DMS53 (cell line): ENCODE measurements around the gene OSBPL5.
"Not testable (repeated sequence)": the region's sequence is repeated elsewhere in the genome, so short reads cannot be mapped to it uniquely, and the experiment has no call there.

Experiments used
- DNase-seq: peaks from one replicate; lab custom pipeline; 2025; lab: John Stamatoyannopoulos, UW

The OSBPL5 gene

DNA sequence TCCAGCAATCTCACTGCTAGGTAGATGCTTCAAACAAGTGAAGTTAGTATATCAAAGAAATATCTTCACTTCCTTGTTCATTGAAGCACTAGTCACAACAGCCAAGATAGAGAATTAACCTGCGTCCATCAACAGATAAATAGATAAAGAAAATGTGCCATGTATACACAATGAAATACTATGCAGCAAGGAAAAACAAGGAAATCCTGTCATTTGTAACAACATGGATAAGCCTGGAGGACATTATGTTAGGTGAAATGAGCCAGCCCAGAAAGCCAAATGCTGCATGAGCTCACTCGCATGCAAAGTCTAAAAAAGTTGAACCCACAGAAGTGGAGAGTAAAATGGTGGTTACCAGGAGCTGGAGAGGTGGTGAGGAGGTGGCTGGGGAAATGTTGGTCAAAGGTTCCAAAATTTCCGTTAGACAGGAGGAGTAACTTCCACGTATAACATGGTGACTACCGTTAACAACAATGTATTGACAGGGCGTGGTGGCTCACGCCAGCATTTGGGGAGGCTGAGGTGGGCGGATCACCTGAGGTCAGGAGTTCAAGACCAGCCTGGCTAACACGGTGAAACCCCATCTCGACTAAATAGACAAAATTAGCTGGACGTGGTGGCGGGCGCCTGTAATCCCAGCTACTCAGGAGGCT is 84.3 kb downstream of the OSBPL5 start:
- no peak for DNase-seq

DNA sequence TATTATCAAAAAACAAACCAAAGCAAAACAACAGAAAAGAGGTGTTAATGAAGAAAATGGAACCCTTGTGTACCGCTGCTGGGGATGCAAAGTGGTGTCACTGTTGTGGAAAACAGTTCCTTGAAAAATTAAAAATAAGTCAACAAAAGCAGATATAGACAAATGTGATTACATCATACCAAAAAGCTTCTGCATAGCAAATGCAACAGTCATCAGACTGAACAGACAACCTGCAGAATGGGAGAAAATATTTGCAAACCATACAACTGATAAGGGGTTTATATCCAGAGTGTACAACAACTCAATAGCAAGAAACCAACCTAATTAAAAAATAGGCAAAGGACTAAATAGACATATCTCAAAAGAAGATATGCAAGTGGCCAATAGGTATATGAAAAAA is 85.0 kb downstream of the OSBPL5 start:
- no peak for DNase-seq

DNA sequence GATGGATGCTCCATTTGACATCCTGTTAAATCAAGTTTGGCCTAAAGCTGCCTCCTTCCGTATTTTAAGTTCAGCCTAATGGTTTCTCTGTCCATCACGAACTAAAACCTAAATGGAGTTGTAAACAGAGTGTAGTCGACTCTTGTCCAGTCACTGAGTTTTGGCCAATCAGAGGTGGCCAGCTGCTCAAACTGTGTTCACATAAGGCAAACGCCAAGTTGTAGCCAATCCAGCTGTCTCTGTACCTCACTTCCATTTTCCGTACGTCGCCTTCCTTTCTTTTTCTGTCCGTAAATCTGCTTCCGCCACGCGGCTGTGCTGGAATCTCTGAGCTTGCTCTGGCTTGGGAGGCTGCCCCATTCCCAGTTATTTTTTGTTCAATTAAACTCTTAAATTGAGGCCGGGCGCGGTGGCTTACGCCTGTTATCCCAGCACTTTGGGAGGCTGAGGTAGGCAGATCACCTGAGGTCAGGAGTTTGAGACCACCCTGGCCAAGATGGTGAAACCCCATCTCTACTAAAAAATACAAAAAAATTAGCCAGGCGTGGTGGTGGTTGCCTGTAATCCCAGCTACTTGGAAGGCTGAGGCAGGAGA is 87.2 kb downstream of the OSBPL5 start:
- no peak for DNase-seq

DNA sequence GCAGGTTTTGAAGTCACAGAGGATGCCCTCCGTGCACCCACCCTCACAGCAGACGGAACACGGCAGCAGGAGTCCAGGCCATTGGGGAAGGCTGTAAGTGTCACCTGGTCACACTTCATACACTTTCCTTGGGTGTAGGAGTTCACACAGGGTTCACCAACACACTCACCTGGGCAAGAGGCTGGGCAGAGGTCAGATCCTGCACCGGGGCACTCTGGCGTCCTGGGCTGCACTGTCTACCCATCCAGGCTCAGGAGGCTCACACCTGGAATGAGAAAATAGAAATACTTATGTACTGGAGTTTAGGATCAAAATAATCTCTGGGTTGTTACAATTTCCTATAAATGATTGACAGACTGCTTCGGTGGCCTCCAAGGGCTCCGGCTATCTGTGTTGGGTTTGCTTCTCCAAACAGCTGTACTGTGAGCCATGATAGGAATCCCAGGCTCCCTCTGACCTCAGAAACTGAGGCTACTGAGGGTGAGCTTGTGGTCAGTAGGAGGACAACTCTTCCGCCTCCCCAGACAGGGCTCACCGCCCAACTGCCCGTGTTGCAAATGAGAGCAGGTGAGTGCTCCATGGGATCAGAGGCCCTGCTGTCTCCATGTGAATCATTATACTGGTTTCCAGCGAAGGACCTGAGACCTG is 87.8 kb downstream of the OSBPL5 start:
- DNase-seq, result no peak

DNA sequence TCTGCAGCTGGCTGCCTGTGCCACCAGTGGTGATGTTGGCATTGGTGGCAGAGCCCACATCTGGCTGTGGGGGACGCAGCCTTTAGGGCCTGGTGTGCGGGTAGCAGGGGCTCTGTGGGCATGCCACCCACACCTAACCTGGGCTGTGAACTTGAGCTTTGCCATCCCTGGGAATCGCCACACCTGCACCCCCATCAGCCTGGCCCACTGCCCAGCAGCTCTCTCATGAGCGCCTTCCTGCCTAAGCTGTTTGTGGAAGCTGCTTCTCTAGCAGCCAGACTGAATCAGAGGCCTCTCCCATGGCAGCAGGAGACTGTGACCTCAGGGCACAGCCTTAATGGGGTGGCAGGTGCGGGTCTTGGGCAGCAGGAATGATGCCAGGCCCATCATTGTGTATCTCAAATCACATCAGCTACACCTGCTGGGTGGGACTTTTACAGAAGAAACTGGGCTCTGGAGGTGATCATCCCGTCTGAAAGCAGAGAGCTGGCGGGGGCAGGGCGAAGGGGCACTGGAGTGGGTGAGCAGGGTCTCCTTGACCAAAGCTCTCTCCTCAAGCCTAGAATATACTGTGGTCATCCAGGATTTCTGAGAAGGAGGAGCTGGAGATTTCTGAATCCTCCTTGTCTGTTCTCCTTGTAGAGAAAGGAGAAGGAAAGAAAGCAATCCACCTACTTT is 90.1 kb downstream of the OSBPL5 start:
- peak; percentile 33 for DNase-seq

DNA sequence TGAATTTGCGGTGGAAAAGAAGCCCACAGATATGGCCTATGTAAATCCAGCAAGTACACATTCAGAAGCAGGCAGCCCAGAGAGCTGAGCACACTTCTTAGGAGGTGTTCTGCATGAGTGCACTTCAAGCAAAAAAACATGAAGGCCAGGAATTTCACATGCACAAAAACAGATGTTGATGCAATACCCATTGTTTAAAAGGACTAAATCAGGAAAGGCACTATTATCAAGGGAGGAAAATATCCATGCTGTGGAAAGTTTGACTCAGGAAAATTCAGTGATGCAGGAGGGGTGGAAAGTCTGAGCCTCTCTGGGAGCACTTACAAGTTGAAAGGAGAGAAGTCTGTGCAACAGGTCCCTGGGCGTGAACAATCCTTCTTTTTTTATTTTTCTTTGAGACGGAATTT is 92.1 kb downstream of the OSBPL5 start:
- DNase-seq, result no peak

DNA sequence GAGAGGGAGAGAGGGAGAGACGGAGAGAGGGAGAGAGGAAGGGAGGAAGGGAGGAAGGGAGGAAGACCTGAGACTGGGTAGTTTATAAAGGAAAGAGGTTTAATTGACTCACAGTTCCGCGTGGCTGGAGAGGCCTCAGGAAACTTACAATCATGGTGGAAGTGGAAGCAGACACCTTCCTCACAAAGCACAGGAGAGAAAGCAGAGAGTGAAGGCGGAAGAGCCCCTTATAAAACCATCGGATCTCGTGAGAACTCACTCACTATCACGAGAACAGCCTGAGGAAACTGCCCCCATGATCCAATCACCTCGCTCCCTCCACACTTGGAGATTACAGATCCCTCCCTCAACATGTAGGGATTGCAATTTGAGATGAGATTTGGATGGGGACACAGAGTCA is 95.7 kb downstream of the OSBPL5 start:
- DNase-seq, result no peak

DNA sequence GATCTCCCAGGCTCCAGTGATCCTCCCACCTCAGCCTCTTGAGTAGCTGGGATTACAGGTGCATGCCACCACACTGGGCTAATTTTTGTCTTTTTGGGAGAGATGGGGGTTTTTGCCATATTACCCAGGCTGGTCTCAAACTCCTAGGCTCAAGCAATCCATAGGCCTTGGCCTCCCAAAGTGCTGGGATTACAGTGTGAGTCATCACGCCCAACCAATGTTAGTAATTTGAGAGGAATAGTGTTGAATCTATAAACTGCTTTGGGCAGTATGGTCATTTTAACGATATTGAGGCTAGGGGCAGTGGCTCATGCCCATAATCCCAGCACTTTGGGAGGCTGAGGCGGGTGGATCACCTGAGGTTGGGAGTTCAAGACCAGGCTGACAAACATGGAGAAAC is 98.8 kb downstream of the OSBPL5 start:
- DNase-seq, result not testable (repeated sequence)

DNA sequence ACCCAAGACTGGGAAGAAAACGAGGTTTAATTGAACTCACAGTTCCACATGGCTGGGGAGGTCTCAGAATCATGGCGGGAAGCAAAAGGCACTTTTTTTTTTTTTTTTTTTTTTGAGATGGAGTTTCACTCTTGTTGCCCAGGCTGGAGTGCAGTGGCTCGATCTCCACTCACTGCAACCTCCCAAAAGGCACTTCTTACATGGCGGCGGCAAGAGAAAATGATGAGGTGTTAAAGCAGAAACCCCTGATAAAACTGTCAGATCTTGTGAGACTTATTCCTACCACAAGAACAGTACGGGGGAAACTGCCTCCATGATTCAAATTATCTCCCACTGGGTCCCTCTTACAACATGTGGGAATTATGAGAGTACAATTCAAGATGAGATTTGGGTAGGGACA is 100.4 kb downstream of the OSBPL5 start:
- DNase-seq, result not testable (repeated sequence)

DNA sequence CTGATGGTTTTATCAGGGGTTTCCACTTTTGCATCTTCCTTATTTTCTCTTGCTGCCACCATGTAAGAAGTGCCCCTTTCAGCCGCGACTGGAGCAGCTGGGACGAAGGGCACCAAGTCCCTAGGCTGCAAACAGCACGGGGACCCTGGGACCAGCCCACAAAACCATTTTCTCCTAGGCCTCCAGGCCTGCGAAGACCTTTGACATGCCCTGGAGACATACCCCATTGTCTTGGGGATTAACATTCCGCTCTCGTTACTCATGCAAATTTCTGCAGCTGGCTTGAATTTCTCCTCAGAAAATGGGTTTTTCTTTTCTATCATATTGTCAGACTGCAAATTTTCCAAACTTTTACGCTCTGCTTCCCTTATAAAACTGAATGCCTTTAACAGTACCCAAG is 101.2 kb downstream of the OSBPL5 start:
- not testable (repeated sequence) for DNase-seq

DNA sequence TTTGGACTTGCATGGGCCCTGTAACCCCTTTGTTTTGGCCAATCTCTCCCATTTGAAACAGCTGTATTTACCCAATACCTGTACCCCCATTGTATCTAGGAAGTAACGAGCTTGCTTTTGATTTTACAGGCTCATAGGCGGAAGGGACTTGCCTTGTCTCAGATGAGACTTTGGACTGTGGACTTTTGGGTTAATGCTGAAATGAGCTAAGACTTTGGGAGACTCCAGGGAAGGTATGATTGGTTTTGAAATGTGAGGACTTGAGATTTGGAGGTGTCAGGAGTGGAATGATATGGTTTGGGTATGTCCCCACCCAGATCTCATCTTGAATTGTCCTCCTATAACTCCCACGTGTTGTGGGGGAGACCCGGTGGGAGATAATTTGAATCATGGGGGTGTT is 101.7 kb downstream of the OSBPL5 start:
- DNase-seq, result not testable (repeated sequence)

DNA sequence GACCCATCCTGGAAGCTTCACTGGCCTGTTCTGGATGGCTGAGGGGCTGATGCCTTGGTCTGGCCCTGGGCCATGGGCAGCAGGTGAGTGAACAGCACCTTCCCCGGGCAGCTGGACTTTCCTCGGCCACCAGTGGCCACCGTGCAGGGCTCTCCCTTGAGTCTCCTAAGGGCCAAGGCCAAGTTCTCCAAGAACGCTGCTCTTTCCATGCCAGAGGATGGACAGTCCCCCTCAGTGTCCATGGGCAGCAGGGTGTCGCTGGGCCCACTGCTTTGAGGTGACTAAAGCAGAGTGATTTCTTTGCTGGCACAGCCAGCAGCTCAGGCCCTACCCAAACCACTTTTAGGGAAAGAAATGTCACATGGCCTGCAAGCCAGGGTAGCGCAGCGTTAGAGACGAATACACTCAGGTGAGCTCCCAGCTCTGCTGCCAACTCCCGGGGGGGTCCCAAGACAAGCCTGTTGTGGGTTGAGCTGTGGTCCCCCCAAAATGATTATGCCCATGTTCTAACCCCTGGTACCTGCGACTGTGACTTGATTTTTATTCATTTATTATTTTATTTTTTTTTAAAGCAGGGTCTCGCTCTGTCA is 104.6 kb downstream of the OSBPL5 start:
- no peak for DNase-seq

DNA sequence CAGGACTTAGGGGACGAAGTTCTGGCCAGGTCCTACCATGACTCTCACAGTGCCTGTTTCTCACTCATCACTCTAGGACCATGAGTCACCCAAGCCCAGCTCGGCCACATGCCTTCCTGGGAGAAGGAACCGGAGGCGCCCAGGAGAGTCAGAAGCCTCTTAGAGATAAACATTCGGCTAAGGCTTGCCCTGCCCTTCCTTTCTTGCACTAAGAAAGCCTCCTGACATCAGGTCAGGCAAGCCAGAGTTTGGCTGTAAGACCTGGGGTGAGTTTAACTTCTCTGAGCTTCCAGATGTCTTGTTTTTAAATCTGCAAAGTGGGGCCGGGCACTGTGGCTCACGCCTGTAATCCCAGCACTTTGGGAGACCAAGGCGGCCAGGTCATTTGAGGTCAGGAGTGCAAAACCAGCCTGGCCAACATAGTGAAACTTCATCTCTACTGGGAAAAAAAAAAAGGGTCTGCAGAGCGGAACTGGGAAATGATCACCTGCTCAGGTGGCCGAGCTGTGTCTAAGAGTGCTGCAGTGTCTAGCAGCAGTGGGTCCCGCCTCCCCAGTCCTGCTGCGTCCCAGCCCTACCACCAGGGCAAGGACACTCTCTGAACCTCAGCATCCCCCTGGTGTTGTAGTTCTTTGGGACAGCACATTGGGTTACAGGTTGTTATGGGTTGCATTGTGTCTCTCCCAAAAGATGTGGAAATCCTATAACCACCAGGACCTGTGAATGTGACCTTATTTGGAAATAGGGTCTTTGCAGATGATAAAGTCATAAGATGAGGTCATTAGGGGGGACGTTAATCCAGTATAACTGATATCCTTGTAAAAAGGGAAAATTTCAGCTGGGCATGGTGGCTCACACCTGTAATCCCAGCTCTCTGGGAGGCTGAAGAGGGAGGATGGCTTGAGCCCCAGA is 106.1 kb downstream of the OSBPL5 start:
- DNase-seq, result peak; percentile 26

DNA sequence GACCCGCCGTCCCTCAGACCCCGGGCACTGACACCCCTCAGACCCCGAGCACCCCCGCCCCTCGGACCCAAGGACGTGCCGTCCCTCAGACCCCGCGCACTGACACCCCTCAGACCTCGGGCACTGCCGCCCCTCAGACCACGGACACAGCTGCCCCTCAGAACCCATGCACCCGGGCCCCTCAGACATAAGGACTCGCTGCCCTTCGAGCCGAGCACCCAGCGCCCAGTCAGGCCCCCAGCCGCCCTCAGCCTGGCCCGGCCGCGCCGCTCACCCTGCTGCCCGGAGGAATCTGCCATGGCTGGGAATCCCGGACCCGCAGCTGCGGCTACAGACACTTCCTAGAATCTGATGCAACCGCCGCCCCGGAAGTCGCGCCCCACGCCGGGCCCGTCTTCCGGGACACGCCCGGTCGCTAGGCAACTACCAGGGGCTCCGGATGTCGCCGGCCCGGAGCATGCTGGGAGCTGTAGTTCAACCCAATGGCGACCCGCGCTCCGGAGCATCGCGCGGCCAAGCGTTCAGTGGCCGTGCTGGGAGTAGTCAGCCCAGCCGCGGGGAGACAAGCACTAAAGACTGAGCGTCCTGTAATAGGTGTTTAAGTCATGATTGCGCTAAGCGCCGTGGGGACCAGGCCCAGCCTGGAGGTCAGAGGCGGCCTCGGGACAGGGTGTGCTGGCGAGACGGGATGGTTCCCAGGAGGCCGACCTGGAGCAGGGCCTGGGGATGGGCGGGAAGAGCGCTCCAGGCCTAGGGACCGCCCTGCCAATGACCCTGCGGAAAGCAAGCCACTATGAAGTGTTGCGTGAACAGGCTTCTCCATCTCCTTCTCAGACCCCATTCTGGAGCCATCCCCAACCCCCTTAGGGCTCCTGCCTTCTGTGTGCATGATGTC is 107.8 kb downstream of the OSBPL5 start, which contains the start of gene CARS1:
CARS1 (minus strand) TSS at position 355 of the 895 bp plus-strand sequence; CDS start at position 299, 56 bp downstream.
- peak; percentile 97 for DNase-seq

DNA sequence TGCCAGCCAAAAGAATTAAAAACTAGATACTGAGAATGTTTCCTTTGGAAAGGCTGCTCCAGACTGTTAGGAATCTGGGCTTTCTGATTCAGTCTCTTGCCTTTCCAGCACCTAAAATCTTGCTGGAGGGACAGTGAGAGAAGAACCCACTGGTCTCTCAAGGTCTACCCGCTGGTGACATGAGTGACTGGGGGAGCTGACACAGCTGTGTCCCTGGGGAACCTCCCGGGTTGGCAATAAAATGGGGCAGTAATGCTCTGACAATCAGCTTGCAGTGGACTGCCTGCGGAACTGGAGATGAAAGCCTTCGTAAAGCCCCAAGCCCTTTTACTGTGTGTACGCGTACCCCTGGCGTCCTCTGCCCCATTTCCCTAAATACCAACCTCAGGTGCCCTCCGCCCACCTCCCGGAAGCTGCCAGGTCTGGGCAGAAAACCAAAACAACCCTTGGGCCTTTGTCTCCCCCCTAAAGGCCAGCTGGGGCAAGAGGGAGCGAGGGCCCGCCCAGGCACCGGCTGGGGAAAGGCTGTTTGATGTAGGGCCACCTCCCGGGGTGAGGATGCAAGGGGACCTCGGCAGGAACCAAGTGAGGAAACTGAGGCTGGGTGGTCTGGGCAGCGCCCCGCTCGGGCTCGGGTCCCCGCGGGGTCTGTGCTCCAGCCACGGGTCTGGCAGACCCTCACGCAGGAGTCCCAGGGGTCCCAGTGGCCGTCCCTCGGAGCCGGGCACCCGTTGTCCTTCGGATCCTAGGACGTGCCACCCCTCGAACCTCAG is 108.6 kb downstream of the OSBPL5 start:
- DNase-seq, result peak; percentile 48

DNA sequence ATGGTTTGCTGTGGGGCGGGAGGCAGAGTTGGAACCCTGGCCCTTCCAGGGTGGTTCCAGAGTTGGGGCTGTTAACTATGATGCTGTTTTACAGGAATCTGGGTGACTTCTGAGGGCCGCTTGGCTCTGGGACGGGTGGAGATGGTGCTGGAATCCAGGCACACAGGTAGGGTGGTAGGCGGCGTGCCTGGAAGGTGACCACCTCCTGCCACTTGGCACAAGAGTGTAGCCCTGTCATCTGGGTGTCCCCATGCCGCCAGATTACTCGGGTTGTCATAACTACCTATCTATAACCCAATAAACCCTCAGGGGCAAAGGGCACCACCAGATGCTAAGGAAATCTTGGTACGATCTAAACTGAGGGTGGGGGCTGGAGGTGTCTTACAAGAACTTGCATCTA is 109.2 kb downstream of the OSBPL5 start:
- no peak for DNase-seq

DNA sequence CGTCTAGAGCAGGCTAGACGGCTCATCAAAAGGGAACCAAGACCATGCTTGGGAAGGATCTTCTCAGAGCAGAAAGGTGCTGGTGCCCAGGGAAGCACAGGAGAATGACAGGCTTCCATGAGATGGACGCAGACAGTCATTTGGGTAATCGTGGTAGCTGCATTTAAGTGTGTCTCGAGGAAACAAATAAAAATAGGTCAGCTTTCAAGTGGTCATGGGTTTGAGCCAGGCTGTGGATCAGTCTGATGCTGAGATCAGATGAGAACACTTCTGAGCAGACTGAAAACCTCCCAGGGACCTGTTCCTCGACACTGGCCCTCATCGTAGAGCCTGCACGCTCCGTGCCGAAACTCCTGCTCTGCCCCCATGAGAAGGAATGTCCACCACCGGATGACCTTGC is 112.5 kb downstream of the OSBPL5 start:
- DNase-seq, result no peak

DNA sequence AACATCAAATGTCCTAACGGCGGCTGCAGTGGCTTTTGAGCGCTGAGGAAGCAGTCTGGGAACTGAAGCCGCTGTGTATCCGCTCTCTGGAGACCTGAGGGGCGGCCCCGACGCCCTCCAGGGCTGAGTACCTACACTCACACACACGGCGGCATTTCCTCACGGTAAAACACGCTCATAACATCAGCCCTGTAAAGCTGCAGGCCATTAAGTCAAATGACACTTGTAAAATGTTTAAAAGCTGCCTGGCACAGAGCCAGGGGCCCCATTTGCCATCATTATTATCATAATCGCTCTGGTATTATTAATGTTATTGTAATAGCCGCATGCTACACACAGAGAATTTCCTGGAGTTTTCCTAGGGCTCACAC is 113.0 kb downstream of the OSBPL5 start:
- peak; percentile 24 for DNase-seq
